Measurements from ENCODE around the gene GALNT7. TPM values are rescaled to one million over a fixed set of nuclear protein-coding genes. Genes with fewer than 3 reads are reported as not detected.

The GALNT7 gene
- polyA plus RNA-seq, 1 donor from 2014 or later = 15.0 TPM

DNA sequence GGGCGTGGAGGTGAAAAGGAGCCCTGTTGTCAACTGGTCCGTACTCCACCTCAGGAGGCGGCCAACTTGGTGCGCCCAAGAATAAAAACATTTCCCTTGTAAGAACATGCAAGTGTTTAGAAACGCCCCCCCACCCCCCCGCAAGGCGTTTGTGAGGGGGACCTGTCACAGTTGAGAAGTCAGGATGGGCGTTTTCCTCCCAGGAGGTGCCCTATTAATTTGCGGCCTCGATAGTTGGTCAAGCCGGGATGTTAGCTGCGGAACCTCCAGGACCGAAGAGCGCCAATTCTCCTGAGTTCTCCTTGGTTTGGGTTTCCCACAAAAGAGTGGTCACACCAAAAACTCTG is 201.5 kb downstream of the GALNT7 start:
- Histone ChIP-seq H3K36me3 (ENCODE audit: insufficient read depth, low read length) (no peaks in the 10 kb centered on the region), H3K9me3 (ENCODE audit: low read length) (no peaks in the 10 kb centered on the region), H3K4me2 (ENCODE audit: low read length) (peak overlapping the region; percentile 49), H2AFZ (ENCODE audit: low read depth, low read length) (peak overlapping the region; percentile 48), H3K9me2 (ENCODE audit: insufficient read depth, low read length) (no peaks in the 10 kb centered on the region), H3K79me2 (replicated peaks; ENCODE audit: insufficient read depth, low read length) (peaks cover 22% of the 10 kb centered on the region), H3K27ac (ENCODE audit: low read length) (no peak overlapping the region), H4K20me1 (ENCODE audit: insufficient read depth) (no peaks in the 10 kb centered on the region), H3K4me3 (ENCODE audit: low read length) (peak overlapping the region; percentile 90), H3K27me3 (ENCODE audit: insufficient read depth, low read depth, low read length) (no peaks in the 10 kb centered on the region), H3K9ac (ENCODE audit: low read length) (no peak overlapping the region), H3F3A (ENCODE audit: insufficient read depth, low read length, poor library complexity, severe bottlenecking) (no peaks in the 10 kb centered on the region)
- TF ChIP-seq SMC3 (conservative IDR thresholded peaks at IDR 0.05; ENCODE audit: poor library complexity) = no peak
- TF ChIP-seq RAD21 (conservative IDR thresholded peaks at IDR 0.05) = no peak
- no peak for TF ChIP-seq EP300 (conservative IDR thresholded peaks at IDR 0.05; ENCODE audit: poor library complexity, severe bottlenecking)
- no peak for TF ChIP-seq POLR2AphosphoS5 (IDR thresholded peaks at IDR 0.05)
- TF ChIP-seq TAF1 (IDR thresholded peaks at IDR 0.05; ENCODE audit: low read depth) = no peak
- no peak for TF ChIP-seq MXI1 (conservative IDR thresholded peaks at IDR 0.05; ENCODE audit: poor library complexity, severe bottlenecking)
- TF ChIP-seq REST (IDR thresholded peaks at IDR 0.05; ENCODE audit: borderline replicate concordance) = no peak
- TF ChIP-seq EZH2 (IDR thresholded peaks at IDR 0.05; ENCODE audit: borderline replicate concordance, insufficient read depth, low read length, poor library complexity, severe bottlenecking) = no peak
- no peak for TF ChIP-seq CTCF (IDR thresholded peaks at IDR 0.05; ENCODE audit: poor library complexity, severe bottlenecking)

- no peaks in the 10 kb centered on the region for H3F3A ChIP-seq (ENCODE audit: insufficient read depth, low read length, poor library complexity, severe bottlenecking)
- no peaks in the 10 kb centered on the region for H3K9me3 ChIP-seq (ENCODE audit: low read length)
- H3K36me3 ChIP-seq (ENCODE audit: insufficient read depth, low read length) = no peaks in the 10 kb centered on the region
- no peaks in the 10 kb centered on the region for H3K27me3 ChIP-seq (ENCODE audit: insufficient read depth, low read depth, low read length)
- H3K27ac ChIP-seq (ENCODE audit: low read length) = peak within 1 kb of the TSS; percentile 80
- peak within 1 kb of the TSS; percentile 49 for H3K4me2 ChIP-seq (ENCODE audit: low read length)
- no peaks in the 10 kb centered on the region for H3K9me2 ChIP-seq (ENCODE audit: insufficient read depth, low read length)
- H2AFZ ChIP-seq (ENCODE audit: low read depth, low read length) = peak within 1 kb of the TSS; percentile 49
- H4K20me1 ChIP-seq (ENCODE audit: insufficient read depth) = no peaks in the 10 kb centered on the region
- peaks cover 28% of the 10 kb centered on the region for H3K79me2 ChIP-seq (replicated peaks; ENCODE audit: insufficient read depth, low read length)
- H3K4me3 ChIP-seq (ENCODE audit: low read length) = peak within 1 kb of the TSS; percentile 90
- no peak for TF ChIP-seq TAF1 (IDR thresholded peaks at IDR 0.05; ENCODE audit: low read depth)
- peak; percentile 82 for TF ChIP-seq MXI1 (conservative IDR thresholded peaks at IDR 0.05; ENCODE audit: poor library complexity, severe bottlenecking)
- no peak for TF ChIP-seq REST (IDR thresholded peaks at IDR 0.05; ENCODE audit: borderline replicate concordance)
- peak; percentile 12 for TF ChIP-seq SMC3 (conservative IDR thresholded peaks at IDR 0.05; ENCODE audit: poor library complexity)
- TF ChIP-seq POLR2AphosphoS5 (IDR thresholded peaks at IDR 0.05) = peak; percentile 94
- H3K9ac ChIP-seq (ENCODE audit: low read length) = peak within 1 kb of the TSS; percentile 79
Observed at GRCh38 chr4:173370477-173371291, 202.1 kb downstream of the GALNT7 start, which contains the start of gene SAP30. SAP30 (plus strand) TSS chr4:173370954; CDS start chr4:173371183, 229 bp downstream.

Data from neural cell (in vitro differentiated cells).